ENCODE measurements around the gene CCDC167.
A peak's percentile ranks its signal among the peaks of the same experiment; 100 is the strongest.

The CCDC167 gene

DNA sequence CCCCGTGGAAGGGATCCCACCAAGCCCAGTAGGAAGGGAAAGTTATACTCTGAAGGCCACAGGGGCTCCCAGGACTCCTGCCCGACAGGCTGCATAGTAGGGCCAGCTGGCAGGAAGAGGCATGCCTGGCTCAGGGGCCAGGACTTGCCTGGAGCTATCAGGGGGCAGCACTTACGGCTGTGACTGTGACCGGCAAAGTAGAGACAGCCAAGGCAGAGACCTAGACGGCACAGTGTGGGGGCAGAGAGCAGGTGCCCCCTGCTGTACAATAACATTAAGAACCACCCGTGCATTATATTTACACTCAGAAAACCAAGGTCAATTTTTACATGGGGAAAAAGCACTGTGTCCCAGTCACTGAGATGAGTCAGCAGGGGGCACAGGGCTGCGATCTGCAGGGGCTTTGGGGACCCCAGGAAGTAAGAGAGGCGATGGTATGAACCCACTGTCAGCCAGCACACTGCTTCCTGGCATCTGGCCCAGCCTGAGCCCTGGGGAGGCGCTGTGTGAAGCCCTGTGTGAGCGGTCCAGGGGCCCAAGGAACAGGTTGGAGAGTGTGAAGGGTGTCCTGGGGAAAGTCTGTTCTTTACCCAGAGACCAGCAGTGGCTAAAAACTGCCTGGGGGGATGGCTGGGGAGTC is 9.9 kb downstream of the CCDC167 start:
- DNase-seq (ENCODE audit: low read depth in 2 of 2) = no peak

- DNase-seq (ENCODE audit: low read depth in 2 of 2) = no peak
These were observed 11.2 kb downstream of the CCDC167 start for GRCh38 chr6:37488476-37488875.

DNA sequence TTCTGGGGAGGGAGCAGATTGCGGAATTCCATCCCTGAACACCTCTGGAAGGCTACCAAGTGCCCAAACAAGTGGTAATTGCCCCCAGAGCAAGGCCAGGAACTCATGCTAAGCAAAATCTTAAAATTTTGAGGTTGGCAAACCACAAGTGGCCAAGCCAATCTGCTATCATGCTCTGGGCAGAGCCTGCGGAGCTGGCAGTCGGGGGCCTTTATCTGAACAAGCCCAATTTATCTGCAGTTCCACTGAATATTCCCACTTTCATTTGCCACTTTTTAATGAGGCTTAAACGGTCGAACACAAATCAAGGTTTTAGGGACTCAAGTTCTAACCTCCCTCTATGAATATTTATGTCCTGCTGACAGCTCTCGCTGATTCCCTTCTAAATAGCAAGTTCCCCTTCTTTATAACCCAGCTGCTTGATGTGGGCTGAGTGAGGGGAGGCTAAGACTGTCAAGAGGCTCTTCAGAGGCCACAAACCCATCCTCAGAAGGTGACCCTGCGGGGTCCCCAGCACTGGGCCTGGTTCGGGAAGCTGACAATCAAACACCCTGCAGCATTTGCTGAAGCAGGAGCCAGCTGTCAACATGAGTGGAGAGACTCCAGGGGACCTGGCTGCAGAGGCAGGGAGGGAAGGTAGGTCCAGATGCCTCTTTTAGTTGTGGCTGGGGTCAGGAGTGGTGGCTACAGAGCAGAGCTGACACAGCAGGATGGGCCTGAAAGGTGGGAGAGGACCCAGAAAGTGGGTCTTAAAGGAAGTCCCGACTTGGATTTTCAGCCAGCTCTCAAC is 11.9 kb downstream of the CCDC167 start:
- DNase-seq (ENCODE audit: low read depth in 2 of 2) = no peak

GRCh38 chr6:37486121-37486839 is 13.4 kb downstream of the CCDC167 start:
- DNase-seq (ENCODE audit: low read depth in 2 of 2) = no peak

- no peak for DNase-seq (ENCODE audit: low read depth in 2 of 2)
These were observed 14.4 kb downstream of the CCDC167 start for GRCh38 chr6:37485291-37485702.

GRCh38 chr6:37484786-37485170 is 14.9 kb downstream of the CCDC167 start:
- no peak for DNase-seq (ENCODE audit: low read depth in 2 of 2)

DNA sequence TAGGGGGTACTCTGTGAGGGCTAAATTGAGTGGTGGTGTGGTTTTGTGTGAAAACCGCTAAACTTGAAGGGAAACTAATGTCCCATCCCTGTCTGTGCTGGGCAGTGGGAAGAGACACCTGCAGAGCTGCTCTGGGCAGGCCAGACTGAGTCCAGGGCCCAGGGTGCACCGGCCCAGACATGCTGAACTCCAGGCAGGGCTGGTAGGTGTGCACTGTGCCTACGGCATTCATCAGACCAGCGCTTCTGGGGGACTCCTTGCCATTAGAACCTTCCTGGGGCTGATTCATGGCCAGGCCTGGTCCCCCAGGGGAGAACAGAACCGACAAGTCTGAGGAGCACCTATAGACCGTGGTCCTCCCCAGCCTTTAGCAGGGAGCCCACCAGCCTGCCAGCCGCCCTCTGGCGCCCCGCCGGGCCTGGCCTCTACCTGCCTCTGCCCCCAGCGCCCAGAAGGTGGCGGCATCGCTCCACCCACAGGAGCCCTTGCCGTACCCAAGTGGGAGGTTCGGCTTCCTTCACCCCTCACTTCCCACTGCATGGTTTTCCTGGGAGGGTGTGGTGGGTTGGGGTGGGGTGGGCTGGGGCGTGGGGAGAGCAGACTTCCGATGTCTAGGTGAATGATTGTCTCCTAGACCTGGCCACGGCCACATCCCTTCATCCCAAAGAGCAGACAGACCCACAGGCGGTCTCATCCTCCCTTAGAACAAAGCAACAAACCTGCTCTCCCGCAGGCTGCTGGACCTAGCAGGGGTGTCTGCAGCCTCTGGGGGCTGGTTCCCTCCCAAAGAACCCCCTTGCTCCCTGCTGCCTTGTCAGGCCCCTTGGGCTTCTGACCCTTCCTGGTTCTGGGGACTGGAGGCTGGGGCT is 15.5 kb downstream of the CCDC167 start:
- peak; percentile 66 to 67 for DNase-seq (ENCODE audit: low read depth in 2 of 2)

GRCh38 chr6:37483252-37483901 is 16.3 kb downstream of the CCDC167 start:
- no peak for DNase-seq (ENCODE audit: low read depth in 2 of 2)

- no peak for DNase-seq (ENCODE audit: low read depth in 2 of 2)
These were observed 17.0 kb downstream of the CCDC167 start for GRCh38 chr6:37482606-37483251.

GRCh38 chr6:37481711-37482605 is 17.7 kb downstream of the CCDC167 start:
- DNase-seq (ENCODE audit: low read depth in 2 of 2) = no peak

DNA sequence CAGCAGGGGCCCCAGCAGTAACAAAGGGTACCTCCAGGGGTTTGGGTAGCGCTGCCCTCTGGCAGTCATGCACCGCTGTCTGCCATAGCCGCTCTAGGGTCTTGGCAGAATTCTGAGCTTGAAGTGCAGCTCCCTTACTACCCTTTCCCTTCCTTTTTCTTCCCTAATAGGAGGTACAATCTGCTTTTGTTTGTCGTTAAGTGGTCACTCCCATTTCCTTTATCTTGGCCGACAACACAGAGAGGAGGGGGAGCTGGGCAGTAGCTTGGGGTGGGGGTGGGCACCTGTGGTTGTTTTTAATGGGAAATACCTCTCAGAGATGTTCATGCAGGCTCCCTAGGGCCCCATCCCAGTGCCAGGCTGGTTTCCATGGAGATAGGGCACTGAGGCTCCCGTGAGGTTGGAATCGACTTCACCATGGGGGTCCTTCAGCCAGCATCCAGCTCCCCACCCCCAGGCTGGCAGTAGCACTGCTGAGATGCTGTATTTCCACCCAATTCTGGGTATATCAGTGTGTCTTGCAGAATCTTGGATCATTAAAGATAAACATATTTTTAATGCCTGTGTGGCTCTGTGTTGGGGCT is 18.6 kb downstream of the CCDC167 start:
- no peak for DNase-seq (ENCODE audit: low read depth in 2 of 2)

DNA sequence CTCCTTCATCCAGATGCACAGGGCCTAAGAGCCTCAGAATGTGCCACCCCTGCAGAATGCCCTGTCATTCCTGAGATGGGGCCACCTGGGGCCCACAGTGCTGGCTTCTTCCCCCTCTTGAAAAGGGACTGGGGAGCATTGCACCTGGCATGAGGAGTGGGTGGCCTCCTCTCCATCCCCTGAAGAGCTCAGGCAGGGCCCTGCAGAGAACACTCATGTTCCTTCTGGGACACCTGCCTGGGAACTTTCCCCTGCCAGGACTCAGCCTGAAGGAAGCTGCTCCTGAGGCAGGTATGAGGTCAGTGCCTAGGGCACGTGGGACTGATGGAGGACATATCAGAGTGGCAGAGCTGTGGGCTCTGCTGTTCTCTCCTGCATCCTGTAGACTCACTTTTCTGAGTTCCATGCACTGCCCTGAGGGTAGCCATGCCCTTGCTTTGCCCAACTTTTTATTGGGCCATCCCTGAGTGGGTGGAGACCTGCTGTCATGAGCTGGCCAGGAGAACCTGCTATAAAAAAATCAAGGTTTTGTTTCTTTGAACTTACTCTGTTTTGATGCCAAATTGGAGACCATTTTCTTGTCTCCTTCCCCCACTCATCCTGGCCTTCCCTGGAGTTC is 19.5 kb downstream of the CCDC167 start:
- no peak for DNase-seq (ENCODE audit: low read depth in 2 of 2)

- DNase-seq (ENCODE audit: low read depth in 2 of 2) = no peak
These were observed 20.3 kb downstream of the CCDC167 start for GRCh38 chr6:37479266-37479854.

- no peak for DNase-seq (ENCODE audit: low read depth in 2 of 2)
These were observed 20.9 kb downstream of the CCDC167 start for GRCh38 chr6:37478827-37479226.

DNA sequence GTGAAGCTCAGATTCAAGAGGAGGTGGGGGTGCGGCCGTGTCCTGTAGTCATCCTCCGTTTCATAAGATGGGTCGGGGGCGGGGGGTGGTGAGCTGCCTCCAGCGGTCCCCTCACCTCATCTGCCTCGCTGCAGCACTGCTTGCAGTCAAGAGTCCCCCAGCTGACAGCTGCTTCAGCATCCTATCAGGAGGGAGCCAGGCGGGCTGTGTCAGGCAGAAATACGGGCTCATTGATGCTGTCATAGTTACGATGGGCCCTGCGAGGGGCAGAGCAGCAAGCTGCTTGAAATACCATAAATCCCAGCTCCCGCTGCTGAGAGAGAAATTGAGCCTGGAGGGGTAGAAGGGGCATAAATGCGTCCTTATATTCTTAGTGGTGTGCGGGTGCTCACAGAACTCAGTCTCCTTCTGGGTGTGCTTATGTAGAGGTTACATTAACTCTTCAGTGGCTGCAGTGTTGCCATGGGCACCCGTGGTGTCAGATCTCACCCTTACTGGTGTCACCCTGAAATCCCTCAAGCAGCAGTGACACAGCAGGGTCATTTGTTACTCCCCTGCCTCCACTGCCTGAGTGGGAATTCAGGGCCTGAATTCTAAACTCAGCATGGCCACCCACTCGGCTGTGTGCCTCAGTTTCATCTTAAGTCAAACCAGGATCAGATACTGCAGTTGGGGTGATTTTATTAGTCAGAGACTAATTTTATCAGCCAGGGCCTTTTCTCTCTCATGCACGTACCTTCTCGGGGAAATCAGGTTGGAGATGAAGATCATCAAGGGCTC is 21.8 kb downstream of the CCDC167 start:
- DNase-seq (ENCODE audit: low read depth in 2 of 2) = no peak

DNA sequence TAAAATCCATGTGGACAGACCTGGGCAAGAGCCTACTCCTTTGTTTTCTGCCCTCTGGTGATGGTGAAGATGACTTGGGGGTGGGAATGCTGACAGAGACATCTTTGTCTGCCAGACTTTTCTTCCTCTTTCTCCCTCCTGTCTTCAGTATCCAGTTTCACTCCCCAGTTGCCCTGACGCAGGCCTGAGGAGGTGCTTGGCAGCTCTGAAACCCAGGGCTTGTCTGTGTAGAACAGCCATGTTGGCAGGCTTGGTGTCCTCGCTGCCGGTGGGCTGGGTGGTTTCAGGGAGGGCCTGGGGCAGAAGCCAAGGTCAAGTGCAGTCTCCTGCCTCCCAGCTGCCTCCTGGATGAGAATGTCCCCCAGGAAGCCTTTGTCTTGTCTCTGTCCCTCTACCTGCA is 22.5 kb downstream of the CCDC167 start:
- no peak for DNase-seq (ENCODE audit: low read depth in 2 of 2)

GRCh38 chr6:37474316-37474715 is 25.4 kb downstream of the CCDC167 start:
- DNase-seq (ENCODE audit: low read depth in 2 of 2) = no peak

Data from activated CD4-positive, alpha-beta T cell treated with anti-CD3 and anti-CD28 coated beads for 24 hours (primary cell).